NCI-H2227 (cell line): ENCODE results near the gene USB1.

Source experiments
- DNase-seq: peaks from one replicate; lab custom pipeline; 2025; ENCODE audit not compliant: unreplicated experiment; lab: John Stamatoyannopoulos, UW

USB1 gene

DNA sequence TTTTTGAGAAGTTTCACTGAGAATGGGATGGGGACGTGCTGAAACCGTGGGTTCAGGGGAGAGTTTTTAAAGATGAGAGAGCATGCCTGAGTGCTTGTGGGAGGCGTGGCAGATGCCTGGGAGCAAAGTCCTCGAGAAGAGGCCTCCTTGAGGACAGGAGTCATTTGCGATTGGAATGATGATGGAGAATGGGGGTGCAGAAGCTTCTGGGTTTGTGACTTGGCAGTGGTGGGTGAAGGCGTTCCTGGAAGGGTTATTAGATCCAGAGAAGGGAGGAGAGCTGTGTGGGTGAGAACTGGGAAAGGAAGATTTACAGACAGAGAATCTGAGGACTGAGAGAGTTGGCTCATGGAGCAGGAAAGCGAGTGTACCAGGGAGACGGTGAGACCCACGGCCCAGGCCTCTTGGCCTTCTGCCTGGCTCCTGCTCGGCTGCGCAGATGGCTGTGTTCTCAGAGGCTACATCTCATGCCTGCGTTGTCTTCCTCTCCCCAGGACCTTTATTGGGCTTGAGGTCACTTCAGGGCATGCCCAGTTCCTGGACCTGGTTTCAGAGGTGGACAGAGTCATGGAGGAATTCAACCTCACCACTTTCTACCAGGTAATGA is 15.7 kb downstream of the USB1 start:
- DNase-seq, result no peak

DNA sequence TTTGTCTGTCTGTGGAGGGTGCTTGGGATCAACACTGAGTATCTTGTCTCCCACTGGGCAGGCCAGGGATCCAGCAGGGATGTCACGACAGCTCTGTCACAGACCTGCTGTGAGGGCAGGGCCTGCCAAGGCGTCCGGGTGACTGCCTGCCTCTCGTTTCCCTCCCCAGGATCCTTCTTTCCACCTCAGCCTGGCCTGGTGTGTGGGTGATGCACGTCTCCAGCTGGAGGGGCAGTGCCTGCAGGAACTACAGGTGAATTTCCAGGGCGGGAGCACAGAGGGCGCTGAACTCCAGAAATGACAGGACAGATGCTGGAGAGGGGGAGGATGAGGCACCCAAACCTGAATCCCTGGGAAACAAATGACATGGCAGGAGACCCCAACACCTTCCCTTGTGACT is 17.6 kb downstream of the USB1 start:
- DNase-seq, result no peak

DNA sequence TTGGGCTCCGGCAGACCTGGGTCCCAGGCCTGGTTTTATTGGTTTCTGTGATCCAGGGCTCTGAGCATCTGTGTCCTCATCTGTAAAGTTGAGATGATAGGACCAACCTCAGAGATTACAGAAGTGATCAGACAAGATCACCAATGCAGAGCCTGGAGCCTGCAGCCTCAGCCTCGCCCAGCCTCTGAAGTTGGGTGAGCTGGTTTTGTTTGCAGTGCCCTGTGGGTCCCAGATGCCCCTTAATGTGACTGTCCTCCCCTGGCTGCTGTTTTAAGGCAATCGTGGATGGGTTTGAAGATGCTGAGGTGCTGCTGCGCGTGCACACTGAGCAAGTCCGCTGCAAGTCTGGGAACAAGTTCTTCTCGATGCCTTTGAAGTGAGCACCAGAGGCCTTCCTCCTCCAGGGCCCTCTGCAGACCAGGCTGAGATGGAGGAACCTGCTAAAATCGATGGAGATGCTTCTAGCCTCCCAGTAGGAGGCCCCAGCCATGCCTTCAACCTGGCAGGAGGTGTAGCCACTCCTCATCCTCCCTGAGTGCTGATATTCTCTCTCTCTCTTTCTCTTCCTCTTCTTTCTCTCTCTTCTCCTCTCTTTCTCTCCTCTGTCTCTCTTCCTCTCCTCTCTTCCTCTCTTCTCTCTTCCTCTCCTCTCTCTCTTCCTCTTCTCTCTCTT is 18.8 kb downstream of the USB1 start:
- DNase-seq, result no peak

- DNase-seq, result peak; percentile 45
Measured at GRCh38 chr16:58020628-58021521, 19.7 kb downstream of the USB1 start.

GRCh38 chr16:58021661-58022551 is 20.7 kb downstream of the USB1 start:
- DNase-seq, result no peak

DNA sequence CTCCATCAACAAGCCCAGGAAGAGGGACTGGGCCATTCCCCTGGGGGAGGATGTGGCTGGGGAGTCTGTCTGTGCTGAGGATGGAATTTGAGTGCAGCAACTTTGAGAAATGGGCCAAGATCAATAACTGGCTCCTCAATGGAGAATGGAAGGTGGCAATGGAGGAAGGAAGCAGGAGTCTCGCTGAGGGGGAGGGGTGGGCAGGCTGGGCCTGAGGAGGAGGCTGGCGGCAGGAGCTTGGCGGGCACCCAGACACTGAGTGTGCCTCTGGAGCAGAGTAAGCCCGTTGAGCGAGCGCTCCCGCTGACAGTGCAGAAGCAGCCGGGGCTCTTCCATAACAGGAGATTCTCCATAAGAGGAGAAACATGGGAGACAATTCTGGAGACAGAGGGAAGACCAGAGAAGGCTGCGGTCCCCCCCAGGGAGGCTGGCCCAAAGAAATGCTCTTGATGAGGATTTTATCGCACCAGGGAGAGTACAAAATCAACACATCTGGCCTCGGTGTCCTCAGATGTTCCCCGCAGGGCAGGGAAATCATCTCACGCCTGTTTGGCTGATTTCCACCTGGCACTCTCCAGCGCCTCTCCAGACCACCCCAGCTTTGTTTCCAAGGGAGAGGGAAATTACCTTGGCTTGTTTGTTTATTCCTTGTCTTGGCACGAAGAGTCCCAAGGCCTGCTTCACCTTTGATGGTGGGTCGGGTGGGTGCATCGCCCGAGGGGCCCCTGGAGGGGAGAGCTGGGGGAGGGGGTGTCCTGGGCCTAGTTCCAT is 21.6 kb downstream of the USB1 start:
- peak; percentile 51 for DNase-seq

GRCh38 chr16:58024486-58025350 is 23.5 kb downstream of the USB1 start:
- no peak for DNase-seq

DNA sequence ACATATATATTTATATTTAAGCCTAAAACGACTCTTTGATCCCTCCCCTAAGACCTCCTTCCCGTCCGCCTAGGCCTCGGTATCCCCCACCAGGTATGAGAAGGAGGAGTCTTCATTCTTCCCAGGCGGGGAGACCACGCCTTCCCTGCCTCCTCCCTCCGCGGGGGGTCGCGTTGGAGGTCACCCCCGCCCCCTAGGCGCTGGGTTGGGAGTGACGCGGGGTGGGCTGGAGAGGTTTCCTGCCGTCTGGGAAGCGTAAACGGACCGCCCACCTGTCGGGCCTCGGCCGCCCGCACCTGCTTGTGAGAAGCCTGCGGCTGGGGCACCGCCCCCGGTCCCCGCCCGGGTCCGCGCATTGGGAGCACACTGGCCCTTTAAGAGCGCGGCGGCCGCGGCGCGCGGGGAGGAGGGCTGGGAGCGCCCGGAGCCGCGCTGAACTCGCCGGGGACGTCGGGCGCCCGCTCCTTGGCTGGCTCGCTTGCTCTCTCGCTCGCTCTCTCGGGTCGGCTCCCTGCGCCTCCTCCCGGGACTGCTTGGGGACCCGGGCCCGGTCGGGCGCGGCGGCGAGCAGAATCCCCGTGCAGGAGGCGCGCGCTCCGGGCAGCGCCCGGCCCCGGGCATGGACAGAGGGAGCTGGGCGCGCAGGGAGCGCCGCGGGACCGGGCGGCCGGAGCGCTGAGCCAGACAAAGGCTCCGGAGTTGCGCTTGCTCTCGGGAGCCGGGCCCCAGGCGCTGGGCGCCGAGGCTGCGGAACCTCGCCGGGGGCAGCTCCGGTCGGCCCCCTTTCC is 24.3 kb downstream of the USB1 start, which contains the start of gene MMP15:
Gene MMP15 (plus strand): TSS at position 404 of the 788 bp plus-strand sequence. CDS start 597 bp downstream, outside the sequence.
- peak; percentile 88 for DNase-seq

DNA sequence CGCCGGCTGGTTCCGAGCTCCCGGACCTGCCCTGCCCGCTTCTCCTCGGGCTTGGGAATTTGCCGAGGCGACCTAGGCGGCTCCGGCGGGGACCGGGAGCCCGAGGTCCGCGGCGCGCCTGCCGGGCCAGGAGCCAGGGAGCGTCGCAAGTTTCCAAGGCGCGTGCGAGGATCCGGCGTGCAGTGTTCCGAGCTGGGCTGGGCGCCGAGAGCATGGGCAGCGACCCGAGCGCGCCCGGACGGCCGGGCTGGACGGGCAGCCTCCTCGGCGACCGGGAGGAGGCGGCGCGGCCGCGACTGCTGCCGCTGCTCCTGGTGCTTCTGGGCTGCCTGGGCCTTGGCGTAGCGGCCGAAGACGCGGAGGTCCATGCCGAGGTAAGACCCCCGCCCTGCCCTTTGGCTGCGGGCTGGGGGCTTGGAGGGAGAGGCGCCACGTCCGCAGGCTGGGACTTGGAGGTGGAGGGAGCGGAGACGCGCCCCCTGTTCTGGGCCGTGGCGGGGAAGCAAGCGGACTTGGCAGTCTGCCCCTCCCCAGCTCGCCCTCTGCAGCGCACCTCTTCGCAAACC is 25.0 kb downstream of the USB1 start:
- peak; percentile 44 for DNase-seq

GRCh38 chr16:58026705-58027160 is 25.5 kb downstream of the USB1 start:
- DNase-seq, result peak; percentile 44

DNA sequence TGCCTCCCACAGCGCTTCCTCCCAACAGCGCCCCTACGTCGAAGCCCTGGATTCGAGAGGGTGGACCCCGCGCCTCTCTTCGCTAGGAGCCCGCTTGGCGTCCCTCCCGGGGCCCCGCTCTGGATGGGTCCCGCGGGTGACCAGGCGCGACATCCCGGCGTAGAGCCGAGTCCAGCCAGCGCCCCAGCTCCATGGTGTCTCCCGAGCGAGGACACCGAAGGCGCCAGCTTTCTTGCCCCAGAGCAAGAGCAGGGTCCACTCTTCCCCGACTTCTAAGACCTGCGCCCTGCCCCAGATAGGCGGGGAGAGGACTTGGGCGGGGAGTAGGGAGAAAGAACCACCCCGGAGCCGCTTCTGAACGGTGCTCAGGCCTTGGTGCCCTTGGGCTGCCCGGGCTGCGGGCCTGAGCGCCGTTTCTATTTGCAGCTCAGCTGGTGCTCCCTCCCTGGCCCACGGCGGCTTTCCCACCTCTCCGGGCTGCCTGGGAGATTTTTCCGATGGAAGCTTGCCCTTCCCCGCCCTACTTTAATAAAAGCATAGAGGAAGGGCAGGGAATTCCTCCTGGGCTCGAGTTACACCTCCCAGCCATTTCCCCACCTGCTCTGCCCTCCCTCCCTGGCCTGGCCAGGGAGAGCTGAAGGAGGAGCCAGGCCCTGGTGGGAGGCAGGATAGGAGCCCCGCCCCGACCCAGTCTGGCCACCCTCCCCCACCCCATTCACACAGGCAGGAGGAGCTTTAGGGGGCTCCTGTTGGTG is 26.1 kb downstream of the USB1 start:
- DNase-seq, result peak; percentile 44

GRCh38 chr16:58027916-58028455 is 26.8 kb downstream of the USB1 start:
- no peak for DNase-seq

DNA sequence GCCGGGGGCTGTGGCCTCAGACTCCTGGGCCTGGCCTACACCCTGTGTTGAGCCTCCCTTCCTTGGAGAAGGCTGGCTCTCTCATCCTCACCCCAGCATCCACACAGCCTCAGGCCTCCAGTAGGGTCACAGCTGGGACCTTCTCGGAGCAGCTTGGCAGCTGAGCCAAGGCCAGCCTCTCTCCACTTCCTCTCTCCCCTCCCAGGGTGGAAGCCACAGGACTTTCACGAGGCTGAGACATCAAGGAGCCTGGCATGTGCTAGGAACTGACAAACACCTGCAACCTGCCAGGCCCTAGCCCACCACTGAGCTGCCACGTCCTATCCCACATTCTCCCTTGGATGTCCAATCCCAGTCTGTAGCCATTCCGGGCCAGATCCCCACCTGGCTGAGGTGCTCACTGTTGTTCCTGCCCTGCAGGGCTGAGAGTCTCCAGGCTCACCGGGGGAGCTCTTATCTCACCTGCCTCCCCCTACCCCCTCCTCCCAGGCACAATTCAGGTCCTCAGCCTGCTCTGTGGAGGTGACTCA is 27.4 kb downstream of the USB1 start:
- no peak for DNase-seq

- no peak for DNase-seq
Measured at GRCh38 chr16:58029410-58029809, 28.2 kb downstream of the USB1 start.

DNA sequence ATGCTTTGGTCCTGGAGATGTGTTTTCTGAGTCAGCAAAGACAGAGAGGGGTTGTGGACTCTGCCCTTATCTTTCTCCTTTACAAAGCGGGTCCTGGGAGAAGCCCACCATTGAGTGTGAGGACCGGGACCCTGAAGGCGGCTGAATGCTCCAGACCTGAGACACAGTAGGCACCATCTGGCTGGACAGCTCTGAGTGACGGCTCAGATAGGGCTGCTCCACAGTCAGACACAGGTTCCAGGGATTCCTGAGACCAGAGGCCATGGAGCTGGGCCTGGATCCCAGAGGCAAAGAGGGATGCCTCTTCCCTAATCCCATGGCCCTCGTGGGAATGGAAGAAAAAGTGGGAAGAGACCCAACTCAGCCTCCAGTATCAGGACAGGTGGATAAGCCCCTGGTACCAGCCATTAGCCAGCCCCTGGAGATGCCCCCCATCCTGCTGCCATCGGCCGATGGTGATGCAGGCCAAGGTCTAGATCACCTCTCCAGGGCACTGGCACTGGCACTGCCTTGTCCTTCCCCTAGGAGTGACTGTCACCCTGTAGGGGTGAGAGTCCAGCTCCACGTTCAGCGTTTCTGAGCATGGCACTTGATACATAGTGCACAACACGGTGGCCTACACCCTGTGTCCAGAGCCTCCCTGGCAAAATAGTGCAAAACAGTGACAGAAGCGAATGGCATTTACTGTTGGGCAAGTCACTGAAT is 29.1 kb downstream of the USB1 start:
- DNase-seq, result no peak
